ENCODE measurements around the gene USP26.
A peak's percentile ranks its signal among the peaks of the same experiment; 100 is the strongest.

The USP26 gene

DNA sequence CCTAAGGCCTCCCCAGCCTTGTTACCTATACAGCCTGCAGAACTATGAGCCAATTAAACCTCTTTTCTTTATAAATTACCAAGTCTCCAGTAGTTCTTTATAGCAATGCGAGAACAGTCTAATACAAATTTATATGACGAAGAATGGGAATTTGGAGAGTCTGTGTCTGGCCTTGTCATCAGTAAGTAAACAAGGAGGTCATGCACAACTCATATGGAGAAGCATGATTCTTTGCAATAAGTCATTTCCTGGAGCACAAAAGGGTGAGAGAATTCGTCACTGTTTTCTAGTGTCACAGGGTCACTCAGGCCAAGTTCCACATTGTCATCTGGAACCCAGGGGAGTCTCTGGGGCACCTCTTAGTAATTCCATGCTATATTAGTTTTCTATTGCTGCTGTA lies 89.5 kb downstream of the USP26 start:
- TF ChIP-seq, protein P1, sequence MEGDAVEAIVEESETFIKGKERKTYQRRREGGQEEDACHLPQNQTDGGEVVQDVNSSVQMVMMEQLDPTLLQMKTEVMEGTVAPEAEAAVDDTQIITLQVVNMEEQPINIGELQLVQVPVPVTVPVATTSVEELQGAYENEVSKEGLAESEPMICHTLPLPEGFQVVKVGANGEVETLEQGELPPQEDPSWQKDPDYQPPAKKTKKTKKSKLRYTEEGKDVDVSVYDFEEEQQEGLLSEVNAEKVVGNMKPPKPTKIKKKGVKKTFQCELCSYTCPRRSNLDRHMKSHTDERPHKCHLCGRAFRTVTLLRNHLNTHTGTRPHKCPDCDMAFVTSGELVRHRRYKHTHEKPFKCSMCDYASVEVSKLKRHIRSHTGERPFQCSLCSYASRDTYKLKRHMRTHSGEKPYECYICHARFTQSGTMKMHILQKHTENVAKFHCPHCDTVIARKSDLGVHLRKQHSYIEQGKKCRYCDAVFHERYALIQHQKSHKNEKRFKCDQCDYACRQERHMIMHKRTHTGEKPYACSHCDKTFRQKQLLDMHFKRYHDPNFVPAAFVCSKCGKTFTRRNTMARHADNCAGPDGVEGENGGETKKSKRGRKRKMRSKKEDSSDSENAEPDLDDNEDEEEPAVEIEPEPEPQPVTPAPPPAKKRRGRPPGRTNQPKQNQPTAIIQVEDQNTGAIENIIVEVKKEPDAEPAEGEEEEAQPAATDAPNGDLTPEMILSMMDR (IDR thresholded peaks at IDR 0.05; ENCODE audit: low read depth, low read length): no peak
- no peaks in the 10 kb centered on the region for H3K9me3 ChIP-seq (ENCODE audit: severe bottlenecking)
- H3K4me3 ChIP-seq (ENCODE audit: low read depth, low read length): no peak overlapping the region
- H3K27me3 ChIP-seq (ENCODE audit: insufficient read depth, low read depth, severe bottlenecking): peaks cover 32% of the 10 kb centered on the region
- H3K36me3 ChIP-seq: no peaks in the 10 kb centered on the region
- no peak overlapping the region for H3K27ac ChIP-seq
- no peak for DNase-seq

DNA sequence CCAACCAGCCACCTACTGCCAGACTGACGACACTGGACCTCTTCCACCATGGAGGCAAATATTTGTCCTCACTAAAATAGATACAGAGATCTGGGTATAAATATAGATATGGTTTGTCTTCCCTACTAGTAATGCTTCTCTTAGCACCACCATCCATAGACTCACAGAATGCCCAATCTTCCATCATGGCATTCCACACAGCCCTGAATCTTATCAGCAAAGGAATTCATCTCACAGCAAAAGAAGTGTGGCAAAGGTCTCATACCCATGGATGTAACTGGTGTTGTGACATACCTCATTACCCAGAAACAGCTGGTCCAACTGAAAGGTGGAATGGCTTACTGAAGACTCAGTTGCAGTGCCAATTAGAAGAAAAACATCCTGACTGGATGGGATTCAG lies 91.3 kb downstream of the USP26 start:
- TF ChIP-seq, protein P1 (IDR thresholded peaks at IDR 0.05; ENCODE audit: low read depth, low read length): no peak
- Histone ChIP-seq H3K9me3 (ENCODE audit: severe bottlenecking) (no peaks in the 10 kb centered on the region), H3K36me3 (no peaks in the 10 kb centered on the region), H3K27ac (no peak overlapping the region), H3K4me3 (ENCODE audit: low read depth, low read length) (no peak overlapping the region), H3K27me3 (ENCODE audit: insufficient read depth, low read depth, severe bottlenecking) (peaks cover 39% of the 10 kb centered on the region)
- no peak for DNase-seq

DNA sequence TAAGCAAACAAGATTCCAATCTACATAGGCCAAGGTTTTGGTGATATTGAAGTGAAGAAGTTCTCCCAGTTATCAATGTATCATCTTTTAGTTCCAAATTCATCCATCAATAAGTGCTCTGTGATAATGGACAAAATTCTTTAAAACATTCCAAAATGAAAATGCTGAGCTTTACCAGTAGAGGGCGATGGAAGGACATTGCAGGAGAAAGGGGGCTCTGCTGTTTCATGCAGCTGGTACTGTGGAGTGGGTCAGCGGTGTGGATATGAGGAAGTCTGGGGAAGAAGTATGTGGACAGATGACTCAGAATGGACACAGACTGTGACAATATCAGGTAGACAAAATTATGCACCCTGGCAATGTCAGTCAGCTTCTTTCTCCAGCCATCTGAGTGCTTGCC lies 91.9 kb downstream of the USP26 start:
- no peak overlapping the region for H3K27ac ChIP-seq
- TF ChIP-seq, protein P1 (IDR thresholded peaks at IDR 0.05; ENCODE audit: low read depth, low read length): peak; percentile 49
- H3K36me3 ChIP-seq: no peaks in the 10 kb centered on the region
- H3K27me3 ChIP-seq (ENCODE audit: insufficient read depth, low read depth, severe bottlenecking): peaks cover 41% of the 10 kb centered on the region
- no peak for DNase-seq
- no peak overlapping the region for H3K4me3 ChIP-seq (ENCODE audit: low read depth, low read length)
- no peaks in the 10 kb centered on the region for H3K9me3 ChIP-seq (ENCODE audit: severe bottlenecking)

DNA sequence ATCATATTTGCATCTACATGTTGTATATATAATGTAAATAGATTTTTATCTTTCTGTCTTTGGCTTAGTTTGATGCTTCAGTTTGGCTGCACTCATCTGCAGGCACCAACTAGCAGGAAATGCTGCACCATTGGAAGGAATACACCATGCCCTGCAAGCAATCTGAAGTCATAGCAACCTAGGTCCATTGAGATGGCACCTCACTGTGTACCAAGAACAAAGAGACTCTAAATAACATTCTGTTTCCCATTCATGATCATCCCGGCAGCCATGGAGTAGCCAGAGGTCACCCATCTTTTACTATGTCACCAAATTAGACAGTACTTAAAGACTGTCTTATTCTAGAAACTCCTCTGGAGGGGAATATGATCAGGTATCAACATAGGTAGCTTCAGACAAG lies 97.7 kb downstream of the USP26 start:
- TF ChIP-seq, protein P1 (IDR thresholded peaks at IDR 0.05; ENCODE audit: low read depth, low read length): no peak
- DNase-seq: no peak
- Histone ChIP-seq H3K27ac (no peak overlapping the region), H3K9me3 (ENCODE audit: severe bottlenecking) (no peaks in the 10 kb centered on the region), H3K27me3 (ENCODE audit: insufficient read depth, low read depth, severe bottlenecking) (peaks cover 62% of the 10 kb centered on the region), H3K4me3 (ENCODE audit: low read depth, low read length) (no peak overlapping the region), H3K36me3 (no peaks in the 10 kb centered on the region)

DNA sequence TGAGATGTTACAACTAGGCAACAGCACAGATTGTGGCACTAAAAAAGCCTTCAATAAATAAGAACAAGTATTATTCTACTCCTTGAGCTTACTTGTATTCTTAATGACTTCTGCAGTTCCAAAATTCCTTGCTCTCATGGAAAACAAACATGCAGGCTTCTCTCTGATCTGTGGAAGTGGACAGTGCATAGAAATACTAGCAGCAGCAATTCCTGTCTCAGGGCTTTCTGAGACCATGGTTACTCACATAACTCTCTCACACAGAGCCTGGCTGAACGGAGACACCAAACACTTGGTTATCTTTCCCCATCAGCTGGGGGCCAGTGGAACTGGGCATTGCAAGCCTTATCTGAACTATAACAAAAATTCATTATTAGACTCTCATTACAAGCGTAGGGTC lies 106.1 kb downstream of the USP26 start:
- Histone ChIP-seq H3K36me3 (no peaks in the 10 kb centered on the region), H3K27me3 (ENCODE audit: insufficient read depth, low read depth, severe bottlenecking) (peaks cover 69% of the 10 kb centered on the region), H3K9me3 (ENCODE audit: severe bottlenecking) (no peaks in the 10 kb centered on the region), H3K4me3 (ENCODE audit: low read depth, low read length) (no peak overlapping the region), H3K27ac (no peak overlapping the region)
- no peak for DNase-seq
- TF ChIP-seq, protein P1 (IDR thresholded peaks at IDR 0.05; ENCODE audit: low read depth, low read length): no peak

DNA sequence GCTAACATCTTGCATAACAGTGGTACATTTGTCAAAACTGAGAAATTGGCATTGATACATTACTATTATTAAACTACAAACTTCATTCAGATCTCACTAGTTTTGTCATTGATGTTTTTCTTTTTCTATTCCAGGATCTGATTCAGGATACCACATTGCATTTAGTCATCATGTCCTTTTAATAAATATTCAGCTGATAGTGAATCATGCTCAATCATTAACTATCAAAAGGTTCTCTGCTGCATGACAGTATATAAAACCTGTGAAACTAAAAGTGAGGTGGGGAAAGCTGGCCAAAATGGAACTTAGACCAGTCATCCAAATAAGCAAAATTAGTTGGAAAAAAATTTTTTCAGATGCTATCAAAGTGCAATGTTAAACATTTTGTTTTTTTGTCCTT lies 110.4 kb downstream of the USP26 start:
- peaks cover 55% of the 10 kb centered on the region for H3K27me3 ChIP-seq (ENCODE audit: insufficient read depth, low read depth, severe bottlenecking)
- no peak overlapping the region for H3K27ac ChIP-seq

More for the DNA sequence above, 110.4 kb downstream of the USP26 start:
- Histone ChIP-seq H3K4me3 (ENCODE audit: low read depth, low read length) (no peak overlapping the region), H3K9me3 (ENCODE audit: severe bottlenecking) (no peaks in the 10 kb centered on the region), H3K36me3 (no peaks in the 10 kb centered on the region)
- TF ChIP-seq, protein P1 (IDR thresholded peaks at IDR 0.05; ENCODE audit: low read depth, low read length): no peak
- DNase-seq: no peak
